T47D (cell line): Measurements from ENCODE around the gene SORCS1.

Experiments
- DNase-seq, 2 experiments: peaks; one replicate each; pipeline versions ENCODE4 v3.0.0 to v3.0.0-alpha.2; 2011 to 2012; ENCODE audit warnings: low read depth in 1 of 2, low spot score in 1 of 2
- JUND ChIP-seq: IDR thresholded peaks from 2 replicates; pipeline ENCODE4 v1.6.1; 2012; ENCODE audit warnings: low read depth
- in situ Hi-C: cut with HindIII; loops from 2 replicates; pipeline ENCODE4 v1.10.0; 2016; ENCODE audit warnings: low sequenced_read_pairs, low pct_unique_long_range_greater_than_20kb

The SORCS1 gene

DNA sequence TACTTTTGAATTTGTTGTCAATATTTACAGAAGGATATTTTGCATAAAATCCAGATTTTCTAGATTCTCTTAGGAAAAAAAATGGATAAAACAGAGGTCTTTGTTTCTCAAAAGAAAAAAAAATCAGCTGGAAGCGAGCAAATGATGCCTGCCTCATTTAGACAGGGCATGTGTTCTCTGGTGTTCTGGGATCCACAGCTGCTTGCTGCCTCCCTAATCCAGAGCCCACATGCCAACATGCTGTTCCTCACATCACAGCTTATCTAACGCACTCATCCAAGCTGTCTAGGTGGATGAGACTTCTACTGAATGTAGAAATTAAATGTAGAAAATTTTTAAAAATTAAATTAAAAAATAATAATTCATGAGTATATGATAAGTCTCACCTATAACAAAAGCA, 630.1 kb downstream of the SORCS1 start:
- TF ChIP-seq JUND, result no peak
- in situ Hi-C loops, result no loop called here
- no peak for DNase-seq

DNA sequence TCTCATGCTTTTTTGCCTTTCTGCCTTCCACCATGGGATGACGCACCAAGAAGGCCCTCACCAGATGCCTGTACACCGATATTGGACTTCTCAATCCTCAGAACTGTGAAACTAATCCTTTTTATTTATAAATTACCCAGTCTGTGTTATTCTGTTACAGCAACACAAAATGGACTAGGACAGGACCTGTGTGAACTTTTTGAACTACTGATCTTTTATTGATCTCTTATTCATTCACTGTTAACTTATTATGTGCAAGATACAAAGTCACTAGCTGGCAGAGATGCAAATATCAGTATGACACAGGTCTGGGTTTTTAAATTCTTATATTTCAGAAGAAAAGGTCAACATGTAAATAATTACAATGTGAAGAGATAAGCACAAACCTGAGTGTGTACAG, 635.8 kb downstream of the SORCS1 start:
- in situ Hi-C loops, result no loop called here

DNA sequence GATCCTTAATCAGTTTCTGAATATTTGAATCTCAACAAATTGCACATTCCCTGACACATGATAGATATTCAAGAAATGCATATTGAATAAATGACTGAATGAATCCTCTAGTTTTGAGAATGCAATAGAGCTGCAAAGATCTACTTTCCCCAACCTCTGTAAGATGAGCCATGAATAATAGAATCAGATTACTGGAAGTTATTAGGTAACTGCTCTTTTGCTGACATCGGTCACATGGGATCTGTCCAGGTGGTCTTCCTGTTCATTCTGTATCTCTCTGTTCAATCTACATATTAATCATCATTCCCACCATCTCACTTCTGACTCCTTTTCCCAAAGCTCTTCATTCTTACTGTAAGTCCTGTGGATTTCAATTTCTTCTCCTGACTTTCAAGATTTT, 638.7 kb downstream of the SORCS1 start:
- TF ChIP-seq JUND, result no peak
- in situ Hi-C loops, result no loop called here

More for the DNA sequence above, 635.8 kb downstream of the SORCS1 start:
- DNase-seq, result no peak
- no peak for TF ChIP-seq JUND

More for the DNA sequence above, 638.7 kb downstream of the SORCS1 start:
- no peak for DNase-seq
